D341Med (cell line): ENCODE measurements around the gene RAB11FIP3.

Experiments used
- DNase-seq: peaks from one replicate; pipeline ENCODE4 v3.0.0; 2012; ENCODE audit warnings: low spot score

The RAB11FIP3 gene

DNA sequence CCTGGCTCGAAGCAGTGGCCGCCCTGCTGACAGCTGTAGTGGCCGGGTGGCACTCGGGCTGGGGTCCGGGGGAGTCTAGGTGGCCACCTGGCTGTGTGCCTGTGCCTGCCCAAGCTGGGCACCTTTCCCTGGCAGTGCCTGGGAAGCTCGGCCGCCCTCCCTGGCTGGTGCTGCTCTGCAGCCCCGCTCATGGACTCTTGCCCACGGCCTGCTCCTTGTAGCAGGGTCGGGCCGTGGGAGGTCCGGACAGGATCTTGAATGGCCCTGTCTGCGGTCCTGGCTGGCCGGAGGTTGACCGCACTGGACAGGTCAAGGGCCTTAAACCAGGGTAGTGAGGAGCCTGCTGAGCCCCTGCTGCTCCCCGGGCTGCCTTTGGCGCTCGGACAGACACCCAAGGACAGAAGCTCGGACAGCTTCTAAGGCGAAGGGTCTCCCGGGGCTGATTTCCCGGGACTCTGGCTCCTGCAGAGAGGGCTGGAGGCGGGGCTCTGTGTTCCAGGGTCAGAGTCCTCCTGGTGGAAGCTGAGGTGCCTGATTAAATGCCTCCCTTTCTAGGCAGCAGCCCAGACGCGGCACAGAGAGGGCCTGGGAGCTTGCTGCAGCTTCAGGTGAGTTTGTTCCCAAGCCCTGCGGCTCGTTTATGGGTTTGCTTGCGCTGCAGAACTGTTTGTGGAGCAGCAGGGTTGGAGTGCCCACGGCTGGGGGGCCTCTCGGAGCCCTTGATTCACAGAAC, 108.1 kb downstream of the RAB11FIP3 start:
- no peak for DNase-seq

DNA sequence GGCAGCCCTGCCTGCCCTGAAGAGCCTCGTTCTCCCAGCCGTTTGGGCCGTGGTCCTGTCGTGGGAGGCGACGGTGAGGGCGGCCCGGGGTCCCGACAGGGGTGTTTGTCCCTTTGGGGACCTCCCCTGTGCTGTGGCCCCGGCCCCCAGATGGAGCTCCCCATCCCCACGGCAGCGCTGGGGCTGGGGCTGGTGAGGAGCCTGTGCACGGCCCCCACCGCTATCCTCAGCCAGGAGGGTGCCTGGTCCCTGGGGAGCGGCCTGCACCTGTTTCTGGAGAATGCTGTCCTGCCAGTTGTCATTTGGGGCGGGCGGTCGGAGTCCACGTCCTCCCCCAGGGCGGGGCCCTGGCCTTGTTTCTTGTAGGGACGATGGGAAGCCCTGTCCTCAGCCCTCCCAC, 108.7 kb downstream of the RAB11FIP3 start:
- DNase-seq, result no peak

- DNase-seq, result no peak
Observed at GRCh38 chr16:534856-535445, 109.5 kb downstream of the RAB11FIP3 start.

- DNase-seq, result no peak
Observed at GRCh38 chr16:535446-536405, 110.3 kb downstream of the RAB11FIP3 start.

DNA sequence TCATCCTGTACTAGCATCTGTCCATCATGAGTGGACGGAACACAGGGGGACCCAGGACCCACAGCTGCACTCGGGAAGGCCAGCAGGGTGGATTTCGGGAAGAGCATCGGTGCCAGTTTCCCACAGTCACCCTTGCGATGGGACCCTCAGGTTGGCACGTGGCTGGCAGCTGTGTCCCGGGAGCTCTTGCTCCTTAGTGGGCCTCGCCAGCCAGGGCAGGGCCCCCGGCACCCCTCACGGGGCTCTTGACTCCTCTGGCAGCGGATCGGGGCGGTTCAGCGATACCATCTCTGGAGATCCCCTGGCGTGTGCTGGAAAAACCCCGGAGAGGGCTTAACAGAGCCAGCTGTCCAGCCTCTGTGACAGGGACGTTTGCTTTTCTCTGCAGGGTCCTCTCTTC, 111.3 kb downstream of the RAB11FIP3 start:
- DNase-seq, result no peak

GRCh38 chr16:537415-538335, 112.2 kb downstream of the RAB11FIP3 start:
- no peak for DNase-seq

DNA sequence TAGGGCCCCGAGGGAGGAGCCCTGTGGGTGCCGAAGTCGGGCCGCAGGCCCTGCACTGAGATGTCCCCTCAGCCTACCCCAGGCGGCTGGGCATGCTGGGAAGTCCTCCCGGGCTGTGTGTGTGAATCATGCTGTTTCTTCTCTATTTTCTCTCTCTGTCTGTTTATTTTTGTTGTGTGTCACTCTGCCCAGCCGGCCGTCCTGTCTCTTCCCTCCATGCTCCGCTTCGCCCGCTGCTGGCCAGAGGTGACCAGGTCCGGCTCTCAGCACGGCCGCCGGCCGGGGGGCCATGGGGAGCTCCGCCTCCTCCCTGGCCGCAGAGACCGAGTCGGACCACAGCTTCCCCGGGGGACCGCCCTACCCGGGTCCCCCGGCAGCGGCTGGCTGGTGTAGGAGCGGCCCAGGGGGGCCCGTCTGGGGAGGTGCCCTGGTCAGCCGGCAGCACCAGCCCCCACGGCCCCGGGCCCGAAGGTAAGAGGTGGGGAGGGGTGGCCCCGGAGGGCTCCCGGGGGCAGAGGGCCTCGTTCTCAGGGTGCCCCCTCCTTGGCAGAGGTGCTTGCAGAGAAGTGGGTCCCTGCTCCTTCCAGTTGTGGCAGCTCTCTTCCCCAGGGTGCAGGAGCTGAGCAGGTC, 114.6 kb downstream of the RAB11FIP3 start:
- DNase-seq, result no peak

- no peak for DNase-seq
Observed at GRCh38 chr16:540645-541340, 115.3 kb downstream of the RAB11FIP3 start.

GRCh38 chr16:543301-544164, 118.1 kb downstream of the RAB11FIP3 start:
- DNase-seq, result no peak

DNA sequence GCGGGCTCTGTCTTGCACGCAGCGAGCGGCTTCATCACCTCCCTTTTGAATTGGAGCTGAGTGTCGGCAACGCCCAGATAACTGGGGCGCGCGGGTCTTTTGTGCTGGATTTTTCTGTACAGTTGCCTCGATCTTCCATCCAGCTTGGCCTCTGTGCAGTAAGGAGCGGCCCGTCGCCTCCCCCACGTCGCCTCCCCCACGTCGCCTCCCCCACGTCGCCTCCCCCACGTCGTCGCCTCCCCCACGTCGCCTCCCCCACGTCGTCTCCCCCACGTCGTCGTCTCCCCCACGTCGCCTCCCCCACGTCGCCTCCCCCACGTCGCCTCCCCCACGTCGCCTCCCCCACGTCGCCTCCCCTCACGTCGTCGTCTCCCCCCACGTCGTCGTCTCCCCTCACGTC, 119.1 kb downstream of the RAB11FIP3 start:
- DNase-seq, result no peak

- peak; percentile 75 for DNase-seq
Observed at GRCh38 chr16:546909-547770, 121.7 kb downstream of the RAB11FIP3 start.

DNA sequence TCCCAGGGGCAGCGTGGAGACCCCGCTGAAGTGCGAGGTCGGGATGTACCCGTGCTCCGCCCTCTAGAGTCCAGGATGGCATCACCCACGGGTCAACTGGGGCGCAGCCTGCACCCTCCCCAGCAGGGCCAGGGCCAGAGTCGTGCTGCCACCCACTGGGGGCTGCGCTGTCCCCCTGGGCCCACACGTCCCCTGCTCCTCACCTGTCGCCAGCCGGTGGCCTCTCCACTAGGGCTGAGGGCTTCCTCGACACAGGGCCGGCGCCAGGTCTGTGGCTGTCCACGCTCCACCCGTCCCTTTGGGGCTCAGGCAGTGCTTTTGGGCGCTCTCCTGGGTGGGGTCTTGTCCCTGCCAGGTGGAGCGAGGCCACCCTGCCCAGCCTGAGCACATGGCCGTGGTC, 123.1 kb downstream of the RAB11FIP3 start:
- no peak for DNase-seq

- no peak for DNase-seq
Observed at GRCh38 chr16:549544-550263, 124.3 kb downstream of the RAB11FIP3 start.

DNA sequence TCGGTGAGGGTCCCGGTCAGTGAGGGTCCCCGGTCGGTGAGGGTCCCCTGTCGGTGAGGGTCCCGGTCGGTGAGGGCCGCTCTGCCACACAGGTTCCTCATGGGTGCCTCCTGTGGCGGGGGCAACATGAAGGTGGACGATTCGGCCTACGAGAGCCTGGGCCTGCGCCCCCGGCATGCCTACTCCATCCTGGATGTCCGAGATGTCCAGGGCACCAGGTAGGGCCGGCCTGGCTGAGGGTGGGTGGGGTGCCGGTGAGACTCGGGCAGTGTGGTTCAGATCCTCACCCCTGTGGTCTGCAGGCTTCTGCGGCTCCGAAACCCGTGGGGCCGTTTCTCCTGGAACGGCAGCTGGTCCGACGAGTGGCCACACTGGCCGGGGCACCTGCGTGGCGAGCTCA, 125.8 kb downstream of the RAB11FIP3 start:
- DNase-seq, result no peak

DNA sequence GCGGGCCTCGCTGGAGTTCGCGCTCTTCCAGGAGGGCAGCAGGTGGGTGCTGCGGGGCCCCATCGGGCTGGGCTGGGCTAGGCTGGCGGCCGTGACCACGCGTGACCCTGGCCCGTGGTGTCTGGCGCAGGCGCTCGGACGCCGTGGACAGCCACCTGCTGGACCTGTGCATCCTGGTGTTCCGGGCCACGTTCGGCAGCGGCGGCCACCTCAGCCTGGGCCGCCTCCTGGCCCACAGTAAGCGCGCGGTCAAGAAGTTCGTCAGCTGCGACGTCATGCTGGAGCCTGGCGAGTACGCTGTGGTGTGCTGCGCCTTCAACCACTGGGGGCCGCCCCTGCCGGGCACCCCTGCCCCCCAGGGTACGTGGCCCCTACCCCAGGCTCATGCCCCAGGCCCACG, 126.7 kb downstream of the RAB11FIP3 start:
- DNase-seq, result no peak

DNA sequence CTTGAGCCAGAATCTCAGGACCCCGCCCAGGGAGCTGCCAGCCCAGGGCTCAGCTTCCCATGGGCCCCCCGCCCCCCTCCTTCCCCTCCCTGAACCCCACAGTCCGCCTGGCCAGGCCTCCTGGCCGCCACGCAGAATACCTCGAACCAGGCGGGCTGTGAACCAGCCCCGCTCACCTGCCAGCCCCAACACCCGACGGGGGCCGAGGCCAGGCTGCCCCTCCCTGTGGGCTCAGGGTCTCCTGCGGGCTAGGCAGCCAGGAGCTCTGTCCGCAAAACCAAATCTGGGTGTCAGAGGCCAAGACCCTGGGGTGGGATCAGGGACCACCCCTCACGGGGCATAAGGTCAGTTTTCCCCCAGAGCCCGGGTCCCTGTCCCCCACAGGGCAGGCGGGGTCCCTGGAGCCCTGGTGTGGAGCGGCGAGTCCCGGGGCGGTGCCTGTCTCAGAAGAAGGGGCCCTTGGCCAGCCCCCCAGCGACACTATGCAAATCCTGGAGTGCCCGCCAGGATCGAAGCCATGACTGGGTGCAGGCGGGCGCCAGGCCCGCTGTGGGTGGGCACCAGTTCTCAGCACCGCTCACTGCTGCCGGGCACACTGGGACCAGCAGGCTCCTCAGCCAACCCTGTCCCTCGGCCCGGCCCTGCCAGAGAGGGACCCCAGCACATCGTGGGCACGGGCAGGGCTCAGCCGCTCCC, 128.3 kb downstream of the RAB11FIP3 start:
- no peak for DNase-seq

- DNase-seq, result no peak
Observed at GRCh38 chr16:554297-554621, 128.8 kb downstream of the RAB11FIP3 start.
